Left renal pelvis (tissue), 4 donors: ENCODE measurements around the gene LTB4R2. TPM values are rescaled to one million over a fixed set of nuclear protein-coding genes. Genes with fewer than 3 reads are reported as not detected.

Experiments
- DNase-seq, 4 donors: peaks; one replicate each; pipeline ENCODE4 v3.0.0-alpha.2; 2013; ENCODE audit warnings: low read depth in 4 of 4, low spot score in 3 of 4
- polyA plus RNA-seq, 4 donors: library from polyadenylated mRNA; unstranded; fragments of 120-200 nt; gene quantifications; one replicate each; pipeline ENCODE4 v1.2.1, GENCODE V29; 2013; ENCODE audit not compliant: insufficient read length in 4 of 4

The LTB4R2 gene, protein sequence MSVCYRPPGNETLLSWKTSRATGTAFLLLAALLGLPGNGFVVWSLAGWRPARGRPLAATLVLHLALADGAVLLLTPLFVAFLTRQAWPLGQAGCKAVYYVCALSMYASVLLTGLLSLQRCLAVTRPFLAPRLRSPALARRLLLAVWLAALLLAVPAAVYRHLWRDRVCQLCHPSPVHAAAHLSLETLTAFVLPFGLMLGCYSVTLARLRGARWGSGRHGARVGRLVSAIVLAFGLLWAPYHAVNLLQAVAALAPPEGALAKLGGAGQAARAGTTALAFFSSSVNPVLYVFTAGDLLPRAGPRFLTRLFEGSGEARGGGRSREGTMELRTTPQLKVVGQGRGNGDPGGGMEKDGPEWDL
- 1 to 10 TPM; 1.7 to 4.4 (median 3.0) TPM for polyA plus RNA-seq

DNA sequence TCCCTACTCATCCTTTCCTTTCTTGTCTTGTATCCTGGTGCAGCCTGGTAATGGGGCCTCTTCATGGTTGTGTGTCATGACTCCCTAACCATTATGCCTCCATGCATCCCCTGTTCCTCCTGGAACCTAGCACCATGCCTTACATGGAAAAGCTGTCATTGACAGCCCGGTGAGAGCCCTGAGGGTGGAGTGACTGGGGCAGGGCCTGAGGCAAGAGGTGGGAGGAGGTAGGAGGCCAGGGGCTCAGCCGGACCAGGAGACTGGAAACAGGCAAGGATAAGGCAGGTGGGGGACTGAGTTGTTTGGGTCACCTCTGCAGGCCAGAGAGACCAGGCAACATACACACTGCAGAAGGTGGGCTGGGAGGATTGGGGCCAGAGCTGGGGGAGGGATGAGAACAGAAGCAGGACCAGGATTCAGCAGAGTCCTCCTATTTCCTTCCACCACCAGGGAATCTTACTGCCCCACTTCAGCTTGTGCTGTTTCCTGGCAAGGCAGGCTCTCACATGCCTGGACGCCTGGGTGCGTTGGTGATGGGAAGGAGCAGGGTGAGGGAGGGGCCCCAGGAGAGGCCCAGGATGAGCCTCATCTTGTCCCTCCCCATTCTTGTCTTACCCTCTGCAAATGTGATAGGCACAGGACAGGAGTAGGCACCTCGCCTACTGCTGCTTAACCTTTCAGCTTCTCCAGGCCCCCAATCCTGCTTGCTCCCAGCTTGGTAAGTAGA, at the start of gene LTB4R2:
Gene LTB4R2, plus strand, starts transcription at position 603 of the 727 bp plus-strand sequence. CDS start 525 bp downstream, outside the sequence.
- DNase-seq: no peak

DNA sequence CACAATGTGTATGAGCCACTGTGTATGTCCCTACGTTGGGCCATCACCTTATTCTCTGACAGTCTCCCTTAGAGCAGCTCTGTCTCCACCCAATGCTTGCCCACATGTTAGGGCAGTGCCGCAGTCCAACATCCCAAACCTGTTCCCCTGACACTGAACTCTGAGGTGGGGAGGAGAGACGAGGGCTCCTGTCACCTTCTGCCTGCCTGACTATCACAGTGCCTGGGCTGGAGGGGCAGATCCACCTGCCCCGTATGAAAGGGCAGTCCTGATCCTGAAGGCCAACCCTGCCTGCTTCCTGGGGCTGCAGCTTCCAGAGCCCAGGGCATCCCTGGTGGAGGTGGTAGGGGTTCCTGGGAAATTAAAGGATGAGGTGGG, 49.2 kb upstream of the LTB4R2 start:
- no peak for DNase-seq

DNA sequence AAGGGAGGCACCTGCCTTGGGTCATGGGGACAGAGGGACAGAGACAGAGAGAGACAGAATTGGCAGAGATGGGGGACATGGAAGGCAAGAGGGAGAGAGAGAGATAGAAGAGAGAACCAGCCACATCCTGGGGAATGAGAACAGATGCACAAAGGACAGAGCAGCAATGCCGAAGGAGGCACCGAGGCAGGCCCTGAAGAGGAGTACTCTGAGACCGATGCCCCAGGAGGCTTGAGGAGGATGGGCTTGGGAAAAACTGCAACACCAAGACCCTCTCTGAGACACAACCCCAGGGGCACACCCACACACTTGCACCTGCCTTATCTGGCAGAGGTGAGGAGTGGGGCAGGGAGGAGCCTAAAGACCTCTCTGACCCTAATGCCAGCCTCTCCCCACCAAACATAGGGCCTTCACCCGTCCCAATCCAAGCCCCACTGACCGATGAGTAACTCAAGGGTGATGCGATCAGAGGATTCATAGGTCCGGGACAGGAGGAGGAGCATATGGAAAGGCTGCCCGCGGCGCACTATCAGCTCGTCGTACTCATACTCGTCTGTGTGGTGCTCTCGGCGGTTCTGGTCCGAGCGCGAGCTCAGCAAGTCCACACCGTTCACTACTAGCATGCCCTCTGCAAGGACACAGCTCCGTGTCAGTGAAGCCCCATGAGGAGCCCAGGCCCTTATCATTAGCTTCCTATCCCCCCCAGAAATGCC, 48.5 kb upstream of the LTB4R2 start:
- DNase-seq: no peak

DNA sequence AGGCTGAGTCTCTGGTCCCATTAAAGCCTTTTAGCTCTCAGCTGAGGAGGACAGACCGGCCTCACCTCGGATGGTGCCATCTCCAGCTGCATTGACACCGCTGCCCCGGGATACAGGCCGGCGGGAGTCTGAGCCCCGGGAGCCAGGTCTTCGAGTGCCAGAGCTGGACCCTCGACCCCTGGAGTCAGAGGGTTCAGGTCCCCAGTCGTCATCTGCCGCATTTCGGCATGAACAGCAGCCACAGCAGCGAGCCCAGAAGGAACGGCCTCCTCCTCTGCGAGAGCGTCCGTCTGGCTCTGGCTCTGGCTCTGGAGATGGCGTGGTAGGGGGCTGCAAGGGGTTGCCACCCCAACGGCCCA, 48.0 kb upstream of the LTB4R2 start:
- no peak for DNase-seq

DNA sequence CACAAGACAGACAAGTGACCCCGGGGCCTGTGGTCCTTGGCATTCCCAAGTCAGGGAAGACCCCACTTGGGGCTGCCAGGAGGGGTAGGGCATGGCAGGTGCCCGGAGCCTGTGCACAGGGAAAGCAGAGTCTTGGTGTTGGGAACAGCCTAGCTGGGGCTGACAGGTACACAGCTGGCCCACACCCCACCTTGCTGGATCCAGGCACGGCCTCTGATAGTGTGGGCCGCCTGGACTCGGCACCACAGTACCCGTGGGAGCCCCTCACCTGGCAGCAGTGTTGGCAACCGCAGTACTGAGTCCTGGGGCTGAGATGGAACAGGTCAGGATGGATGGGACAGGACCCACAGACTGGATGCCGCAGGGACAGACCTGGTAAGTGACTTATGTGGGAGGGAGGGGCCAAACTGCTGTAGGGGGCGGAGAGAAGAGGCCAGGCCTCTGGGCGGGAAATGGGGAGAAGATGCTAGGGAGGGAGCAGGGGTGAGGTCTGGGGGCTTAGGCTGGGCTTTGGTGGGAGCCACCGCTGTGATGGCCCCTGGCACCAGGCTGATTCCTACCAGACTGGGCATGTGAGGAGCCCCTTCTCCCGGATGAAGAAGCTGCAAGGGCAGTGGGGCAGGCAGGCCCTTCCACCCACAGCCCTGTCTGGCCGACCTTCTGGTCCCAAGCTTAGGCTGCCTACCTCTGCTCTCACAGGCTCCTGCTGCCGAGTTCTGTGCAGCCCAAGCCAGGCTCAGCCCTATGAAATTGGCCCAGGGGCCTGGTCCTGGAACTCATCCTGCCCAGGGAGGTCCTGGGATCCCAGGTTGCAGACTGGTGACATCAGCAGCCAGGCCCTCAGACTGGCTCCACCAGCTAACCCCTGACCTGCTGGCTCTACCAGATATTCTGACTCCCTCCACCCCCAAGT, 46.9 kb upstream of the LTB4R2 start, which contains the start of gene TGM1:
Gene TGM1, minus strand, starts transcription at position 357 of the 913 bp plus-strand sequence. CDS start 825 bp downstream, outside the sequence.
- no peak for DNase-seq

DNA sequence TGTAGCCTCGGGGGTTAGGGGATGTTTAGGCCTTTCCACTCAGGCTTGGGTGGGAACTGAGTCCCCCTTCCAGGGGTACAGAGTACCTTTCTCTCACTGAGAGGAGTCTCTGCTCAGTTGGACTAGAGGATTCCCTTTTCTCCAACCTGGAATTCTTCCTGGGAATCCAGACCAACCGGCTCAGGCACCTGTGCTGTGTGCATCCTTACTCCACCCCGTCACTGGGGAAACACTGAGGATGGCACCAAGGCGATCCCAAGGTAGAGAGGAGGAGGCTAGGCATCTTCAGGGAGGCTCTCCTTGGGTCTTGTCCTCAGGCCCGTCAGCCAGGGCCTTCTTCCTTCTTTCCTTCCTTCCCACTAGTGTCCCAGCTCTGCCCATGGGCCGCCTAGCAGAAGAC, 46.1 kb upstream of the LTB4R2 start:
- DNase-seq: no peak

DNA sequence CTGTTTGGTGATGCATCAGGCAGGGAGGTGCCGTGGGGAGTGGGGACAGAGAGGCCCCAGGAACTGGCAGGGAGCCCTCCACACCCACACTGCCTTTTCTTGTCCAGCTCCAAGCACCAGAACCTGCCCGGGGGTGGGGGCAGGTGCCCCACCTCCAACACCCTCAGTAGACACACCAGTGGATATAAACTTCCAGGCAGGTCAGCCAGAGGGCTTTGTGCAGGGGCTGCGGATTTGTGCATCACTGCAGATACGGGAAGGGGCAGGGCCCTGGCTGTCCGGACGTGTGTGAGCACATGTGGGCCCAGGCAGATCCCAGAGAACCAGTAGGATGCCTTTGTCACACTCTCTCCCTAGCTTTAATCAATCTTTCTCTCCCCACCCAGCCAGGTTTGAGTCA, 45.6 kb upstream of the LTB4R2 start:
- DNase-seq: no peak

DNA sequence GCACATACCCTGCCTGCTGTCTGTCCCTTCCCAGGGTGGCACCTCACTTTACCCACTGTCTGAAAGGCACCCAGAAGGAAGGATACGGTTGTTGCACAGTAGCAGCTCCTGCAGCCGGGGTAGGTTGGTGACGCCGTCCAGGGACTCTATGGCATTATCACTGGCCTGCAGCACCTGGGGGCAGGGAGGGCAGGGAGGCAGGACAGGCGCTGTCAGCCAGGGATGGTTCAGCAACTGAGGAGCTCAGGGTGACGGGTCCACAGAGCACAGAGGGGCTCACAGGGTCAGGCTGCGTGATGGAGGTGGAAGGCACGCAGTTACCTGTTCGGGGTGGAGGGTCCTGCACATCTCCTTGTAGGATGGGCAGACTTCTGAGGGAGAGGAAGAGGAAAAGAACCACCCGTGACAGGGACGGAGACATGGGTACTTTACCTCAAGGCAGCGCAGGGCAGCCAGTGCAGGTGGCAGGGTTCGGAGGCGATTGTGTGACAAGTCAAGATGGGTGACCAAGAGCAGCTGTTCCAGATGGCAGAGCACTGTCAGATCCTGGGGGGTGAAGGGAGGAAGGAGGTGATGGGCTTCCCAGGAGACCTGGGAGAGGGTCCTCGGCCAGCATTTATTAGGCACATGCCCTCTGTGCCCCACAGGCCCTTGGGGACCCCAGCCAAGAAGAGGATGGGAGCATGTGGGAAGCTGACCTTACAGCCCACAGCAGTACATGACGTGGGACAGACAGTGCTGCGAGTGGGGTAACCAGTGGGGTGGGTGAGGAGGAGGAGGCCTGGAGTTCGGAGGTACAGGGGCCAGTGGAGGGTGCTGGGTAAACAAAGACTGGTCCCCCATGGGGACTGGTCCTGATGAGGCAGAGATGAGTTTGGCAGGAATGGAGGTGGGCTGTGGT, 43.3 kb upstream of the LTB4R2 start:
- no peak for DNase-seq

DNA sequence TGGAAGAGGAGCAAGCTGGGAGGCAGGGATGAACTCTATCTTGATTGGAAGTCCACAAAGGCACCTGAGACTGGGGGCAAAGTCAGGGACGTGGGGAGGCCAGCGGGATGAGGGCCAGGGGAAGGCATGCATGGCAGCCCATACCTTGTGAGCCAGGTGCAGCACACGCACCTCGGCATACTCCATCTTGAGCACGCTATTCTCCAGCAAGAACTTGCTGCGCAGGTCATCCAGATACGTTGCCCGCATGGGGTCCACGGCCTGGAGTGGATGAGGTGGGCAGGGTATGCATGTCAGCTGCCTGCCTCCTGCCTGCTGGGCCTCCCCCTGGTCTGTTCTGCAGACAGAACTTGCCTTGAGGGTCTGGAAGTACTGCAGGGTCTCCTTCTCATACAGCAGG, 42.4 kb upstream of the LTB4R2 start:
- no peak for DNase-seq

DNA sequence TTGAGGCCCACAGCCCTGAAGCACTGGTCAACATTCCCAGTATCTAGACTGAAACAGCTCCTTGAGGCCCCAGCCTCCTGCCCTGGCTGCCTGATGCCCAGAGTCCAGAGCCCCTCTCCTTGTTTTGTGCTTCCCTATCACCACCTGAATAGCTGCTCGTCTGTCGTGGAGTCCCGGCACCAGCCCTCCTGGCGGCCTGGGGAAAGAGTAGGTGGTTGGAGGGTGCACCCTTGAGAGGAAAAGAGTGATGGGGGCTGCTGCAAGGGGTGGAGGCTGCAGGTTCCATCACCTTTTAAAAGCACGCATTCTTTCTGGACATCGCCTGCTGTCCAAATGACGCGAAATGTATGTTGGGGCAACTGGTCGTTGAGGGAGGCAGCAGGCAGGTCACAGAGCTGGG, 41.7 kb upstream of the LTB4R2 start:
- DNase-seq: no peak

DNA sequence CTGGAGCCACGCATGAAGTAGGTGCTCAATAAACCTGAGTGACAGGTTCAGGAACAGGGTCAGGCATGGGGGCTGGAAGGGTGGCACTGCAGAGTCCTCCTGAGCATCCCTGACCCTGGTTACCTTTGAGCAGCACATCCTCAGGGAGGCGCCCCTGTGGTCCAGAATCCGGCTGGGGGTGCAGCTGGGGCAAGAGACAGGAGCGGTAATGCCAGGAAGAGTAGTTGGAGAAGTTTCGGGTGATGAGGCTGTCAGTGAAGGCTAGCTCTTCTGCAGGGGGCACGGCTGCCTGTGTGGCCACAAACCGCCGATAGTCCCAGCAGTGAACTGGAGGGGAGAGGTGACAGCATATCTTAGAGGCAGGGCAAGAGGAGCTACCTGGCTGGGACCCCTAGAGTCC, 40.6 kb upstream of the LTB4R2 start:
- no peak for DNase-seq

DNA sequence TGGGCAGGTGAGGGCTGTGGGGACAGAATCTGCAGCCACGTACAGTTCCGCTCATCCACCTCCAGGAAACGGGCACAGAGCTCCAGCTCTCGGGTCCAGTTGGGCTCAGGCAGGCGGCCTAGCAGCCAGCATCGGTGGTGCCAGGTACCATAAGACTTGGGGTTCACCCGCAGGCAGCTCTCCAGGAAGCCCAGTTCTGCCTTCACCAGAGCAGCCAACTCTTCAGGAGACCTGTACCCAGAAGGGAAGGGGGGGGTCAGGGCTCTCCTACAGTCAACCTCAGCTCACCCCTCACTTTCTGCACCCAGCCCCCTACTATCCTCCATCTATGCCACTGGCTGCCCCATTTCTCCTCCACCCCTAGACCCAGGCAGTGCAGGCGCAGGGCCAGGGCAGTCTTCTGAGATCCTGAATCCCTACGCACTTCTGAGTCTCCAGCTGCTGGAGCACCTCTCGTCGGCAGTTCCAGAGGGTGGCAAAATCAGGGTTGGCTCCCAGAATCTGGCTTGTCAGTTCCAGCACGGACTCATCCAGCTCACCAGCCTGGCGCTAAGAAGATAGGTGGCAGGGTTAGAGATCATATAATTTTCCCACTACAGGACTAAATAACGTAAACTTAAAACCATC, 39.9 kb upstream of the LTB4R2 start:
- DNase-seq: no peak

DNA sequence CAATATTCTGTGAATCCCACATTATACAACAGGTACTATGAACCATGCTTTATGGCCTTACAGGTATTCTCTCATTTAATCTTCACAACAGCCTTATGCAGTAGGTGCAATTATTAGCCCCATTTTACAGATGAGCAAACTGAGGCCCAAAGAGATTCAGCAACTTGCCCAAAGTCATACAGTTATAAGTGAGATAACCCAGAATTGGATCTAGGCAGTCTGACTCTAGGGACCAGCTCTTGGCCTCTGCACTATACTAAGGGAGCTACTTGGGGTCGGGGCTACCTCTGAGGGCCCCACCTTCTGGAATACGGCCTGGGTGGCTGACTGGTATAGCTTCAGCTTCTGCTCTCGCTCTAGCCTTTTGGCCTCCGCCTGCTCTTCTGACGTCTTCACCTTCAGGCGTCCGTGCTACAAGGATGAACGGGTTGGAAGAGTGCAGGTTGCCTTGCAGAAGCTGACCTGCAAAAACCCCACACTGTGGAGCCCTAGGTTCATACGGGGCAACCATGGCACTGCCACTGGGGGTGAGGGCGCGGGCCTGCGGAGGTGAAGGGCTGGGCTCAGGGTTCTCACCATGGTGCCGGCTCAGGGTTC, 39.3 kb upstream of the LTB4R2 start:
- peak in 1 of 4 donors; percentile 2 for DNase-seq

DNA sequence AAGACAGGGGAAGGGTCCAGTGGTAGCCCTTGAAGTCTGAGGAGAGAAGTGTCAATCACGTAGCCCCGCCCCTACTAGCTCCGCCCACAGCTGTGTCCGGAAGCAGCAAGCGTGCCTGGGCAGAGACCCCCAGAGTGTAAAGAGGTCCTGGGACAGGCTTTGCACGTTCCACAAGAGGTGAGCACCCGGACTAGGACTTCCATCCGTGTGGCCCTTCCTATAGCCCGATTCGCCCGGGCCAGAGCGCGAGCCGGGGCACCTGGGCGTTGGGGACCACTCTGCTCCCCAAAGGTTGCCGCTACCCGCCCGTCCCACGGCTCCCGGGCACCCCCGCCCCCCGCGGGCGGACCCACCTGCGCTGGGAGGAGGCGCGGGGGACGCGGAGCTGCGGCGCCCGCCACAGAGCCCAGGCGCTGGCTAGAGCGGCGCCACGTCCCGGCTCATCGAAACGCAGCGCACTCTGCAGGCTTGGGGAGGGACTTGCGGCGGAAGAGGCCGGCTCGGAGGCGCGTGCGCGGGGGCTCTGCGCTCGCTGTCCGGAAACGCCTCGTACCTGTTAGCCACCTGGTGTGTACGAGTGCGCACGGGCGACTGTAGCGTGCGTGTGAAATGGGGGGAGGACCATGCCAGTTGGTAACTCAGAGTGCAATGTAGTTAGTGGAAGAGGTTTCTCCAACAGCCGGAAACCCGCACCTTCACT, 38.7 kb upstream of the LTB4R2 start, which contains the start of gene RABGGTA:
Gene RABGGTA, minus strand, starts transcription at position 464 of the 700 bp plus-strand sequence. CDS start 482 bp downstream, outside the sequence.
- peak; percentile 71 to 82 (median 76) for DNase-seq

DNA sequence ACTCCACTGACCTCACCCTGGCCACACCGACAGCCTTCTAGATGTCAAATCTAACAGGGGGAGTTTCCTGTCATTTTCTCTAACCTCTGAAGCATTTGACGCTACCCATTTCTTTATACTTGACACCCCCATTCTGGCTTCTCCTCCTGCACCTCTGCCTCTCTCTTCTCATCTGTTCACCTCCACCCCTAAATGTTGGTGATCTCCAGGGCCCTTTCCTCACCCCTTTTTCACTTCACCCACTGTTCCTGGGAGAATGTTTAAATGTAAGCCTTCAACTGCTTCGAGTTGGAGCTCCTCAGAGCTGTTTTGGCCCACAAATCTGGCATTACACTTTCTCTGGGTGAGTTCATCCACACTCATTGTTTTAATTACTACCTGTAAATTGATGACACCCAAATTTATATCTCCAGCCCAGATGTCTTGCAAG, 38.1 kb upstream of the LTB4R2 start:
- no peak for DNase-seq

DNA sequence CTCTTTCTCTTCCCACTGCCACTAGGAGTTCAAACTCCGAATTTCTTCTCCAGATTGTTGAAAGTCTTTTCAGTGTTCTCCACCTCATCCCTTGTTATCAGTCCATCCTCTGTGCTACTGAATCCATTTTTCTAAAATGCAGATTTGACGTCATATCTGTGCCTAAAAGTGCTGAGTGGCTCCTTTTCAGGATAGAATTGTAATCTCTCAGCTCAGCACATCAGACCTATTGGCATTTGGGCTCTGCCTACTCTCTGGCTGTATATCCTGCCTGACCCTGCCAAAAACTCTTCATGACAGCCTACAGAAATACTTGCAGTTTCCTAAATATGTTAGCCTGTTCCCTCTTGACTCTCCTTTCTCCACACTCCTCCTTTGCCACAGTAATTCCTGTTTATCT, 37.5 kb upstream of the LTB4R2 start:
- DNase-seq: no peak

DNA sequence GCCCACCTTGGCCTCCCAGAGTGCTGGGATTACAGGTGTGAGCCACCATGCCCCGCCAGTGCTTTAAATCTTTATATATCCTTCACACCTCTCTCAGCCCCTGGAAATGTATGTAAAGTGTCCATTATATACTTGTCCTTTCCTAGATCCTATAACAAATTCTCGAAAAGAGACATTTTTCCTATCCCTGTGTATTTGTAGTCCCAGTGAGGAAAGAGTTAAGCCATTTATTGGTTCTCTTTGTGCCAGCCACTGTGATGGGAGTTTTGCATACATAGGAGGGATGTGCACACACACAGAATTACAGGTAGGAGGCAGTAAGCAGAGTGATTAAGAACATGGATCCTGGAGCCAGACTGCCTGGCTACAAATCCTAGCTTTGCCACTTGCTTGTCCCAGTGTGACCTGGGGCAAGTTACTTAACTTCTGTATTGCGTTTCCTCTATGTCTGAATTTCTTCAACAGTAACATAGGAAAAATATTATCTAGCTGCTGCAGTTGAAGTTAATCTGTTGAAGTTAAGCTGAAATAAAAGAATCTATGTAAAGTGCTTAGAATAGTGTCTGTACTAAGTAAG, 36.4 kb upstream of the LTB4R2 start:
- no peak for DNase-seq
